GM21825 (cell line): ENCODE measurements around the gene DCX.
A peak's percentile ranks its signal among the peaks of the same experiment; 100 is the strongest.

ENCODE experiments used
- ATAC-seq: cut with Tn5 transposase; IDR thresholded peaks from one replicate; pipeline ENCODE4 v1.9.1; 2021; ENCODE audit warnings: mild to moderate bottlenecking, moderate library complexity; ENCODE audit not compliant: unreplicated experiment

DCX gene

DNA sequence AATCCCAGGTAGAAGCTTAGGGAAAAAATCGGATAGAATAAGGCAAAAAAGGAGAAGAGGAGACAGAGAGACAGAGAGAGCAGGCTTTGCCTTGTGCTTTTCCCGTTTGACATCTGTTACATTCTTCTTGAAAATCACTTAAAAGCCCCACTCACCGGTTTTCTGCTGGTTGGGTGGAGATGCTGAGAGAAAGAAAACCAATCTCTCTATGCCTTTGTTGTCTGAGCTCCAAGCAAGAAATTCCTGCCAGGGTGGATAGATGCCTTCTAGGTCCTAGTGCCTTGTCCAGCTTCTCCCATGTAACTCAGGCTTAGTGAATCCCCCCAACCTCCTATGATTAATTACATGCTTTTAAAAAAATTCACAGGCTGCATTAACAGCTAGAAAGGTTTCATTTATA, at the start of gene DCX:
TSS of gene DCX (minus strand) at position 210 of the 400 bp plus-strand sequence. CDS start 1,794 bp downstream, outside the sequence.
- ATAC-seq, result no peak

DNA sequence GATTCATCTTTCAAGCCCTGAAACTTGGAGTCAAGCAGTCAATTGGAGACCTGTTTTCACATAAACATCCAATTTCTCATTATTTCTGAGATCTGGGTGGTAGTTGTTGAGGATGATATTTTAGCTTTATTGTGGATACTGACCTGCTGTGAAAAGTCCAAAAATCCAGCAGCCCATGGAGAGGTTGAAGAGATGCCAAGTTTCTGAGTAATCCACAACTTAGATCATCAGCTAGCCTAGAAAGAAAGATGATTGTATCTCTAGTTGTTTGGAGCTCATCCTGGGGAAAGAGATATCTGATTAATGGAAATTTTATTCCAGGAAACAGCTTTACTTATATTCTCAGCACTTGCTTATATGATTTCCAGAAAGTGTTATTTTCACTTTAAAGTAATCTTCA, 48.6 kb upstream of the DCX start:
- ATAC-seq, result no peak

DNA sequence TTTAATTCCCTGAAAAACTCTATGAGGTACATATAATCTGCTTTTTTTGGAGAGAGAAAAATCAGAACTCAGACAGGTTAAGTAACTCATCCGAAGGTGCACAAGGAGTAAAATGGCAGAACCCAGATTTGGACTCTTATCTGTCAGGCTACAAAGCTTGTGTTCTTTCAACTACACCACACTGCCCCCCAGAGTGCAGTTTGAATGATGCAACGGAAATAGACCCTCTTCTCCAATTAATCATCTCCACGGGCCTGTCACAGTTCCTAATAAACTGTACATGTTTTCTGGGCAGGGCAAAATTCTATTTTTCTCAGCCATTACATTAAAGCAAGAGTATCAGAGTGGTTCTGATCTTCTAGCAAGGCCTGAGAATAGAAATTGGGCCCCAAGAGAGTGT, 35.3 kb upstream of the DCX start:
- no peak for ATAC-seq

DNA sequence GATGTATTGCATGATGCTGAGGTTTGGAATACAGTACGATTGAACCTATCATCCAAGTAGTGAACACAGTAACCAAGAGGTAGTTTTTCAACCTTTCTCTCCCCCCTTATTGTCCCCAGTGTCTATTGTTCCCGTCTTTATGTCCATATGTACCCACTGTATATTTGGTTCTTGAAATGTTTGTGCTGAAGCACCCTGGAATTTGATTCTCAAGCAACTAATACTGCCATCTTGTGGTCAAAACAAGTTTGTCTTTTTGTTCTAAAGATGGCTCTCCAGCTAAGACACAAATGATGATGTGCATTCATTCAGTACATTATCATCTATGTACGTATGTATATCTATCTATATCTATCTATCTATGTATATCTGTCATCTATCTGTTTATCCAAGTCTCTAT, 33.5 kb upstream of the DCX start:
- ATAC-seq, result peak; percentile 57

DNA sequence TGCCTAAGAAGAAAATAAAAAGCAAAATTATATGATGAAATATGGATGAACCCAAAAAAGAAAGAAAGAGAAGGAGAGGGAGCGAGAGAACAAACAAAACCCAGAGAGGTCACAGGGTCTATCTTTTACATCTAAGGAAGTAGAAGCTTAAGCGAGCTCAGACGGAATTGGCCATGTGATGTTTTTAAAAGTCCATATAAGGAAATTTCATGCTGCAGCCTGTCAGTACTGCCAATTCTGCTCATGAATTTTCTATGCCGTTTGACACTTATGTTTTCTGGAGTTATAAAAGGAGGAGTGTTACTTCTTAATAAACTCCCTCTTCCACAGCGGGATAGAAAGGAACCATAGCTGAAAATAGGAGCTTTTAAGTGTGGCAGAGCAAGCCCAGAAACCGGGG, 32.9 kb upstream of the DCX start:
- ATAC-seq, result no peak

DNA sequence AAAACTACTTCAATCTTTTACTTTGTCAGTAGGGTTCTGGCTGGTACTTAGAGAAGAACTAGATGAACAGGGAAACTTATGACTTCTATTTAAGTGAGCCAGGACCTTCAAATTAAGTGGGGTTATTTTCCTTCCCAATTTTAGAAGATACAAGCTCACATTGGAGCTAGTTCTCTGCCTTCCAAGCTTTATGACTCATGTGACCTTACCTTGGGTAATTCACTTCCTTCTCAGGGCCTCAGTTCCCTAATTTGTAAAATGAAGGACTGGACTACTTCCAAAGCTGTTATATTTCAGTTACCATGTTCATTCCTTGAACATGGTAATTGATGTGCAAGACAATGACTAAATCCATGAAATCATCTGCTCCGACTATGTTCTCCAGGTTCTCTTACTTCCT, 32.0 kb upstream of the DCX start:
- ATAC-seq, result no peak

DNA sequence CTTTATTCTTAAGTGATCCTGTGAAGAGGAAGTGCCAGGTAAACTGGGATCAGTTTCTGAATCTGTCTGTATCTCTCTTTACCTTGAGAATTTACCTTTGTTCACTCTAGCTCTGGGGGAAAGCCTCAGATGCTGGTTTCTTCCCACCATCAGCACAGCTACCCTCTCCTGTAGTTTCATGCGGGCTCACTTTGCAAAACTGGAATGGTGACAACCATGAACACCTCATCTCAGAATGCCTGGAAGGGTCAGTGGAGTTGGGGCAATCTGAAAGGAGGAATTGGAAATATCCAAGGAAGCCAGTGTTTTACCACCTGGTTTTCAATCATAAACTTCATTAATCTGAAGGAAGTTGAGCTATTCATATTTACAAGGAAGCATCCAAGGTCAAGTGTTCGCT, 30.8 kb upstream of the DCX start:
- ATAC-seq, result no peak

DNA sequence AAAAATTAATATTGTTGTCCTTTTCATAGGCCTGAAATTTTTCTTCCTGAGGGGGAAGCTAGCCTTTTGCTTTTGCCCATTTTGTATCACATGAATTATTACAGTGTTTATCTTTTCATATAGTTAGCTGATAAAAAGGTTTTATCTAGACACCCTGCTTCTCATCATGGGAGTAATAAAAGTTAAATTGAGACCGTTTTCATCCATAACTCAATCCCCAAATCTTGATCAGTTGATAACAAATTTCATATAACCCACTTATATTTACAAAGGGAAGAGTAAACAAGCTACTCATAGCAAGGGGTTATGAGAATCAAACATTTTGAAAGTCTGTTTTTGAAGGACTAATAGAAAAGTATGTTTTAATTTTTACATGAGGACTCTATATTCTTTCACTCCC, 23.5 kb upstream of the DCX start:
- no peak for ATAC-seq

DNA sequence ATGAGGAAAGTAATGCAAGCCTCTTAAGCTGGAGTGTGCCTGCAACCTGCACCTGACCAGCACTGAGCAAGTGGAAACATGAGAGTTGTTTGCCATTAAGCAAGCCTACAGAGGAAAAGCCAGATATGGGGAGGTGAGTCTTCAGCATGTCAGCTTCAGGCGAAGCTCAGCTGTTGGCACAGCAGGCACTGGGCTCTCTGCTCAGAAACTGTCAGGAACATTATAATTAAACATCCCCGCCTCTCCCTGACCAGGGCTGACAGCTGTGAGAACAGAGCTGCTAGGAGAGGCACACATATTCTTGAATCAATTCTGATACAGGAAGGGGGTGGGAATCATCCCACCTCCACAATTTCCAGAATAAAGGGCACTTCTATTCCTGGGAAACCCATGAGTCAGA, 19.0 kb upstream of the DCX start:
- no peak for ATAC-seq

DNA sequence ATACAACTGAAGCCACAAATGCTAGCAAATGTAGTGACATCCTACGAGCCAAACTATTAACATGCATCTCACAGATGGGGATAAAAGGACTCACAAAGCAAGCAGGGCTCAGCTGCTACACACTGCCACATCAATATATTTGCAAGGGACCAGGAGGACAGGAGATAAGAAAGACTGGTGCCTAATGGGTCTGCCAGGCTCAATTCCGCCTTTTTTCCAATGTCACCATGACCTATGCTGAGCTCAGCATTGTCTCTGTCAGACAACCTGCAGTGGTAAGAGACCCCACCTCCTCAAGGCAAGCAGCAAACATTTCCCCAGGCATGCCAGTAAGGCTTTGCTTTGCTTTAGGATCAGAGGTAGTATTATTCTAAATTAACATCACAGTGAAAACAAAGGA, 435 bp downstream of the DCX start:
- no peak for ATAC-seq

DNA sequence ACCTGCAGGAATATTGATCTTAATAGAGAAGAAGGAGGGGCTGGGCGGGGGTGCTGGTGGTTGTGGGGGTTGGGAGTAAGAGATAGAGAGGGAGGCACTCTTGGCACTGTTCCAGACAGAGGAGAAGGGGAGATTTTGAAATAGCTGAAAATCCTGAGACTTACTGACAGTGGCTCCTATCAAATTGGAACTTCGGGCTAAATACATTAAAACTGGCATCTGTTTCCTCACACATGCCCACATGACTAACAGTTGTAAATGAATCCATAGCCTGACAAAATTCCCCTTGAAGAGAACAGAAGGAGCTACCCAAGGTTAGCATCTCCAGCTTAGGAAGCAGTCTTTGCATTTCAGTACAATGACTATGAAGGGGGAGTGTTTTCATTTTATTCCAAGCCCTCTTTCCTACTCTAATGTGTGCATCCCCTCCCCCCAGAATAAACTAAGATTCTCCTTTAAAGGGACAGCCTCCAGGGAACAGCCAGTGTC, 1.4 kb downstream of the DCX start:
- ATAC-seq, result no peak

DNA sequence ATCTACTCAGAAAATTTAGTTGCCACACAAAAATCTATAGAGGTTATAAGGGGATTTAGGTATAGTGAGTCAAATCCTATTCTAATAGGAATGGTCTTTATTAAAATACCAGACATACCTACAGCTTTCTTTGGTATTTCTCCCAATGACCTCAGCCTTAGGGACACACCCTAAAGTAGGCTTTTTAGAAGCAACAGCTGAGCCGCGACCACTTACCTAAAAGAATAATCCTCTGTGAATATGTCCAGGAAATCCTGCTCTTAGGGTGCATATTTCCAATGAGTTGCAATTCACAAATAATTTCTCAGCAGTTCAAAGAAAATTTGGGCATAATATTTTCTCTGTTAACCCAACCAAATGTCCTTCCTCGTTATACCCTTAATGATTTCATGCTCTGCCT, 2.7 kb downstream of the DCX start:
- ATAC-seq, result no peak

DNA sequence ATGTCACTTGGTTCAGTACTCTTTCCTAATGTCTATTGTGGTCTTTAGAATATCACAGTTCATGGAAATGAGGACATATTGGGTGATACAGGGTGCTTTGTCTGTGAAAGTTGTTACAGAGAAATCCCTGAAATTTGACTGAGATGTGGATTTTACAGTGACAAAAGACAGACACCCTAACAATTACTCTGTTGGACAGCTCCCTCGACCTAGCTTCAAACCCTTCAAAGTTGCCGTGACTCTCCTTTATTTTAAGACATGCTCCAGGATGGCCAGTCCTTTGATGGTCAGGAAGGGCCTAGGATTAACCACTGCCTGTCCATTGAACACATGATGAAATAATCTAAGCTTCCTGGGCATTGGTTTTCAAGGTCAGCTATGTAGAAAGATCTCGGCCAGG, 4.0 kb downstream of the DCX start:
- ATAC-seq, result no peak

DNA sequence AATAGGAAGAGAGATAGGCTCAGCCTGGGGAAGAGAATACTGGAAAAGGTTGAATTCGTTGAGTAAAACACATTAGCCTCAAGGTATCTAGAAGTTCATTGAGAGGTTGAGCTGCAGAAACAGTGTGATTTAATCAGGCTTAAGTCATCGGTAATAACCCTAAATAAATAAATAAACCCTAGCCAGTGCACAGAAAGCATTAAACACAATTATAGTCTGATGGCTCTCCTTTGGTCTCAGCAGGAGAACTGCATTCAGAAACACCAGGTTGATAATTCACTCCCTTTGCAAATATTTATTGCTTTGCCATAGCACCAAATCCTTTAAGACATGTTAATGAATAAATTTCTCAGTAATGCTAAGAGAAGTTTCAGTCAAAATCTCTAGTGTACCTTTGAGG, 9.6 kb downstream of the DCX start:
- no peak for ATAC-seq

DNA sequence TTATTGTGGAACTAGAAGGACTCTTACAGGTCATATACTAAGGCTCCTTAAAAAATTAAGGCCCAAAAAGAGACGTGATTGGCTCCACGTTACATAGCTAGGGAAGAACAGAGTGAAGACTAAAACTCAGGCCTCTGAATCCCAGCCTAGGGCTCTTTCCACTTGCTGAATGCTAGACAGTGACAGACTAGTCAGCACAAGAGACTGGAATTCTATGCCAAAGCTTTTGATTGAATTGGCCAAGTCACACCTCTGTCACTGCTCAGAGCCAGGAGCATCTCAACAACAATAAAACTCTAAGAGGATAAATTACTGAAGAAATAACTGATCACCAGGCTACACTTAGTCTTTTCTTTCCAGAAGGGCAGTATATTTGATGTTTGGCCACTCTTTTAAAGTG, 16.8 kb downstream of the DCX start:
- no peak for ATAC-seq

DNA sequence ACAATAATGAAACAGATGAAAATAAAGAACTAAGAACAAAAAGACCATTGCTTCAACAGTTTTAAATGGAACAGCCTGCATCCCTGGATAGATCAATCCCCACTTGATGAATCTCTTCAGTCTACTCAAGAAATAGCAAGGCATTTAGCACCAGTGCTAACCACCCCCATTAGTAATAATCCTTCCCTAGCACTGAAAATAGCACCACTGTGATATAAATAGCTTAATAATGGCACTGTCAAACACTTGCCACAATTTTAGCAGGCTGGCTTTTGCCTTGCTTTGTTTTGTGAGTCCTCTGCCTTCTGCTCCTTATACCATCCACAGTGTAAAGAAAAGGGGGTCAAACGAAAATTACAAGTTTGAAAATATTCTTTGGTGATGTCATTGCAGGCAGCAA, 17.4 kb downstream of the DCX start:
- no peak for ATAC-seq

DNA sequence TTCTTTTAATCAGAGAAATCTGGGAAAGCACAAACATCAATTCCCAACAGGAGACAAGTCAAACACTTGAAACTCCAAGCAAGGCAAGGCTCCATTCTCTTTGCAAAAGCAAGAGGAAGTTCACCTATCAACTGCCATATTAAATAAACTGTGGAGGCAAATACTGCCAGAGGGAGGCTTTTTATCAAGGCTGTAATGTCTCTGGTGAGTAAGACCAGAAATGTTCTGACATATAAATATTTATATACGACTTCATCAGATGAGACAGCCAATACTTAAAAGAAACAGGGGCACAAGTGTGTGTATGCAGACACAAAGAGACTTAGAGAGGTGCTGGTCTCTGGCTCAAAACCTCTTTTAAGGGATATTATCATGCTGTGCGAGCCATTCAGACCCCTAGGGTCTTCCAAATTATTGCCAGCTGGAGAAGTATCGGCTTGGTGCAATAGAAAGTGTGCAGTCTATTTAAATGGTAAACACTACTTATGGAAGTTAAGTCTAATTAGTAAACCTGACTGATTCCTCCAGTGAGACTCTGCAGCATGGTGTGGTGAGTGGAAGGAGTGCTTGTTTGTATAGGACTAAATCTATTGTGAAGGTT, 24.4 kb downstream of the DCX start:
- no peak for ATAC-seq

DNA sequence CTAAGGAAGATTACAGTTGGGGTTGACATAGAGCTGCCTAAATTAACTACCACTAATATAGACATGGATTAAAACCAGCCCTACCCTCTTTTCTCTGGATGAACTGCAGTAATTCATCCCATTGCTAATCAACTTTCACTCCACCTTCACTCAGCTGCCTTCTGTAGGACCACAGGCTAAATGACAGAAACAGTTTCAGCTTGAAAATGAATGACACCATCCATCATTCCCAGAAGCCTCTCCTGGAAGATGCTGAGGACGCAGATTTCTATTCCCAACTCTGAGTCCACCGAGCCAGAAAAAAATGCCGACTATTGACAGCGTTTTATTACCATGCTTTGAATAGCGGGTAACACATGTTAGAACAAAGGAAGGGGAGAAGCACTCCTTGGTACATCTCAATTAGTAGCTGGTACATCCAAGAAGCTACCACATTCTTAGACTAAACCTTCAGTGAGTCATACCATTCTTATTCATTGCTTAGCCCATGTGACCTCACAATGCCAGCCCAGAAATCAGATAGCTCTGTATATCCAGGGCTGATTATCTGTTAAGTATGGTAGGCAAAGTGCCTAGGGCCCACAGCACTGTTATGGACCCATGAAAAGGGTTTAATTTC, 25.3 kb downstream of the DCX start:
- ATAC-seq, result no peak

DNA sequence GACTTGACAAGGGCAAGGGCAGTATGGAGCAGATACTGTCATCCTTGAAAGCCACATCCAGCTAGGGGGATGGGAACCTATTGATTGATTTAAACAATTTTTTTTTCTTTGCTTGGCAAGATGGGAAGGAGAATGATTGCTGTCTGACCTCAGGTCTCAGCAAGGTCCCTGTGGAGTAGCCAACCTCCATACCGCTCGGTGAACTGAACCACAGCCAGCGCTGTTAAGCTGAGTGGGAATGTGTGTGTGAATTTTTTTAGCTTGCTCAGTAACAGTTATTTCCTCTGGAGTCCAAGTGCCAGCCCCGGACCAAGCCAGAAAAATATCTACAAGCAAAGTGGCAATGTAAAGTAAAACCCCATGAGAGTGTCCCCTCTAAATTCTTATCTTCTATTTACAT, 25.9 kb downstream of the DCX start:
- no peak for ATAC-seq

DNA sequence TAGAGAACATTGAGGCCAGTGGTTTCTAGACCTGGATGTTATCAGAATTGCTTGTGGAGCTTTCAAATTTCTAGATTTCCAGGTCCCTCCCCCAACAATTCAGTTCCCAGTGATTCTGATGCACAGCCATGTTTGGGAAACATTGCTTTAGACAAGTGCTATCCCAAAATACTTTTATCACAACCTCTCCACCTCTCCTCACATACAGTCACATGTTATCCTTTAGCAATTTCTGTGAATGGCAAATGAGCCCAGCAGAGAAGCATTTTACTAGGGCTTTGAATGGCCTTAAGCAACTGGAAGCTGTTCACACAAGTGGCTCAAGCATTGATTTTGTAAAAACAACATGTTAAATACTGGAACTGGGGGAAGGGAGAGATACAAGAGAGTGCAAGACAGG, 29.7 kb downstream of the DCX start:
- no peak for ATAC-seq

DNA sequence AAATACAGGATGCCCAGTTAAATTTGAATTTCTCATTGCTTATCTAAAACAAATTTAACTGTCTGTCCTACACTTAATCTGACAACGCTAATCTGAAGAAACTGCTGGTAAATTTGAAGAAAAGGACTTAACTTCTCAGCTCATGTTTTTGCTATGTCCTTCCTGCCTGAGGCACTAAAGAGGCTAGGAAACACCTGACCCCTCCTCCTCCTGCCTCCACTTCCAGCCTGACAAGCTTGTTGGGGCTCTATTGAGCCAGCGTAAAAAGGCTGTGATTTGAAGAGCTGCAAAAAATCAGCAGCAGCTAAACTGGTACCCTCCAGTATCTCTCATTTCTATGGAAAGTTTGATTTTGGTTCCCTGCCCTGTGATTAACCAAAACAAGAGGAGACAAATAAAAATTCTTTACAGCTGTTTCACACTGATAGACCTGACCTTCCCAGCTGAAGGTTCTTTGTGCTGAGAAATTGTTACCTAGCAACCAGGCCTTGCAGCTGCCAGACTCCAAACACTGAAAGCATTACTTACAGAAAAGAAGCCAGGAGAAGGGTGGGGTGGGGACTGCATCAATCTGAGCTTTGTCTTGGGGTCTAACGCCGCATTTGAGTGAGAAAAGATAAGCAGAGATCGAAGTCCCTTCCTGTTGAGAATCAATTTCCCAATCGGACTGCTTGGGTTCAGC, 35.0 kb downstream of the DCX start:
- ATAC-seq, result no peak

DNA sequence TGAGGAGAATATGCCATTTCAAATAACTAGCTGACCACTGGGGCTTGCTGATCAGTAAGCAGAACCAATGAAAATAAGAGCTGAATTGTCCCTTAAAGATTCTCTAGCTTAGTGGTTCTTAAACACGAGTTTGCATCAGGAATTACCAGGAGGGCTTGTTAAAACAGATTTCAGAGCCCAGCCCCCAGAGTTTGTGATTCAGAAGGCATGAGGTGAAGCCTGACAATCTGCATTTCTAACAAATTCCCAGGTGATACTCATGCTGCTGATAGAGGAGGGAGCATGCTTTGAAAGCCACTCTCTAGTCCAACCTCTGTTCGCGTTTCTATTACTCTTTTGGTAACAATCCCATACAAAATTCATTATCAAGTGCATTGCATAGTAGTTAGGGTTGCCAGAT, 35.5 kb downstream of the DCX start:
- no peak for ATAC-seq

DNA sequence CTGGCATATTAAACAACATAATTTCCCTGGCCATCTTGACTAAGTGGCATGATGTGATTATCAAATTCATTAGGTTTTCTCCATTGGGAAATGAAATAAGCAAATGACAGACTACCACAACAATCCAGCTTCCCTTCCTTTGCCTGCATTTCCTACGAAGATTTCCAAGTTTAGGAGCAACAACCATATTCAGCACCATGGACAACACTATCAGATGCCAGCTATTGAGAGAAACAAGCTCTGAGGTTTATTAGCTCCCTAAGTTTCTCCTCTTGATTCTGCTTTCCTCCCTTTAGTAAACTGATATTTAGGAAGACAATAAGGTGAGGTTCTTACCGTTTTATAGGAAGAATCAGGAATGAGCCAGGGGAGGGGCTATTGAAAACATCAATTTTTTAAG, 36.2 kb downstream of the DCX start:
- no peak for ATAC-seq
